ENCODE measurements around the gene RTL1.

DNA sequence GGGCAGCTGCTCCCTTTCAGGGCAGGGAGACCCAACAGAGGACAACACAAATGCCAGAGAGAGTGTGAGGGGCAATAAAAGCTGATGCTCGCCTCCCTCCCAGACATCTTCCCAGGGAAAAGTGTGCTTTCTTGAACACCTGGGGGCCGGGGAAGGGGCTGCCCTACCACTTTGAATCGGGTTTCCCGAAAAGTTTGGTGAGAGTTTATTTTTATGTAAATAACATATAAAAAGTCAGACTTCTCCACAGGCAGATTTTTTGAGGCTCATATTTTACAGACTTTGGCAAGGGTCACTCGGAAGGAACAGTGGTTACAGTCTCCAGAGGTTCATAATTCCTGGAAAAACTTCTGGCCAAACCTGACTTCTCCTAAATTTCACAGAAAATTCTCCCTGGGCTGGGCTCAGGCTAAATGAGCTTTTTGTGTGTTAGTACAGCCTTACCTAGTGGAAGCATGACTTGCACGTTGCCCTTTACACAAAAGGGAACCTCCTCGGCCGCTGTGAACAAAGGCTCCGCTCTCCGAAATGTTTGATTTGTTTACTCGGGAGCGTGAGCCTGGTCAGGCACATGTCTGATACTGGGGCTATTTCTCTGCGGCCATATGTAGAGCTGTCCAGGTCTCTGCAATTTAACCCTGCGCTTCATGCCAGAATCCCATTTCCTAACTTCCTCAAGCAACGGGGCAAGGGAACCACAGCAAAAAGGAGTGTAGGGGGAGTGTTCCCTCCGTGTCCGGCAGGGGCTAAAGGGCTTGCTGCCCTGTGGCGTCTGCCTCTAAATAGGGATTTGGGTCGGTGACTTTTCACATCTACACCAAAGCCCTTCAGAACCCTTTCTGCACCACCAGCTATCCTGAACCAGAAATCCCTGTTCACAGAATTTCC, 3.4 kb downstream of the RTL1 start:
- no peak for TF ChIP-seq REST (IDR thresholded peaks at IDR 0.05; ENCODE audit: borderline replicate concordance in 1 of 2, low read depth in 1 of 2, low read length in 2 of 2)
- no peak for TF ChIP-seq CTCF (CRISPR knock-in tag; IDR thresholded peaks at IDR 0.05)
- TF ChIP-seq ETV6 (CRISPR knock-in tag; conservative IDR thresholded peaks at IDR 0.05) = no peak
- no peak for TF ChIP-seq ZBTB8A (CRISPR knock-in tag; IDR thresholded peaks at IDR 0.05; ENCODE audit: borderline replicate concordance, low read depth)
